ENCODE data around the gene GALNS. TPM values are rescaled to one million over a fixed set of nuclear protein-coding genes. Genes with fewer than 3 reads are reported as not detected.

Gene GALNS
- polyA plus RNA-seq, 1 donor from 2014 or later = 19.4 TPM

DNA sequence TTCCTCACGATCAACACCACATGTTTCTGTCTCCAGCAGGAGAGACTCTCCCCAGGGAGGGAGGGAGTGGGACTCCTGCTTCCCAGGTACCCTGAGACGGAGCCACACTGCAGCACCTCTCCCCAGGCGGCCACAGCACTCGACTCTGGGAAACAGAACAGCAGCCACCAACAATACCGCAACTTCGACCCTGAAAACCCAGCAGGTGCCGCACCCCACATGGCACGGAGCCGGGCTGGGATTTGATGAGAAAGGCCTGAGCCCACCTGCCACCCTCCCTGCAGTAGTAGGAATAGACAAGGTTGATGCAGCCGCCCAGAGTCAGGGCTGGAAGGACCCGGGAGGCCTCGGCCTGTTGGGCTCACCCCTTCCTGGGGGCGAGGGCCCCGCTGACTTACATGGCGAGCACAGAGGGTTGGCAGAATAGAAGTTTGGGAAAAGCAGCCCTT lies 14.4 kb downstream of the GALNS start:
- TF ChIP-seq SMC3 (conservative IDR thresholded peaks at IDR 0.05; ENCODE audit: poor library complexity) = no peak
- TF ChIP-seq TAF1 (IDR thresholded peaks at IDR 0.05; ENCODE audit: low read depth) = no peak
- TF ChIP-seq EZH2 (IDR thresholded peaks at IDR 0.05; ENCODE audit: borderline replicate concordance, insufficient read depth, low read length, poor library complexity, severe bottlenecking) = no peak
- TF ChIP-seq RAD21 (conservative IDR thresholded peaks at IDR 0.05) = no peak
- TF ChIP-seq, protein P1, sequence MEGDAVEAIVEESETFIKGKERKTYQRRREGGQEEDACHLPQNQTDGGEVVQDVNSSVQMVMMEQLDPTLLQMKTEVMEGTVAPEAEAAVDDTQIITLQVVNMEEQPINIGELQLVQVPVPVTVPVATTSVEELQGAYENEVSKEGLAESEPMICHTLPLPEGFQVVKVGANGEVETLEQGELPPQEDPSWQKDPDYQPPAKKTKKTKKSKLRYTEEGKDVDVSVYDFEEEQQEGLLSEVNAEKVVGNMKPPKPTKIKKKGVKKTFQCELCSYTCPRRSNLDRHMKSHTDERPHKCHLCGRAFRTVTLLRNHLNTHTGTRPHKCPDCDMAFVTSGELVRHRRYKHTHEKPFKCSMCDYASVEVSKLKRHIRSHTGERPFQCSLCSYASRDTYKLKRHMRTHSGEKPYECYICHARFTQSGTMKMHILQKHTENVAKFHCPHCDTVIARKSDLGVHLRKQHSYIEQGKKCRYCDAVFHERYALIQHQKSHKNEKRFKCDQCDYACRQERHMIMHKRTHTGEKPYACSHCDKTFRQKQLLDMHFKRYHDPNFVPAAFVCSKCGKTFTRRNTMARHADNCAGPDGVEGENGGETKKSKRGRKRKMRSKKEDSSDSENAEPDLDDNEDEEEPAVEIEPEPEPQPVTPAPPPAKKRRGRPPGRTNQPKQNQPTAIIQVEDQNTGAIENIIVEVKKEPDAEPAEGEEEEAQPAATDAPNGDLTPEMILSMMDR (IDR thresholded peaks at IDR 0.05; ENCODE audit: poor library complexity, severe bottlenecking) = no peak
- TF ChIP-seq POLR2AphosphoS5 (IDR thresholded peaks at IDR 0.05) = no peak
- TF ChIP-seq MXI1 (conservative IDR thresholded peaks at IDR 0.05; ENCODE audit: poor library complexity, severe bottlenecking) = no peak
- TF ChIP-seq, protein P2, sequence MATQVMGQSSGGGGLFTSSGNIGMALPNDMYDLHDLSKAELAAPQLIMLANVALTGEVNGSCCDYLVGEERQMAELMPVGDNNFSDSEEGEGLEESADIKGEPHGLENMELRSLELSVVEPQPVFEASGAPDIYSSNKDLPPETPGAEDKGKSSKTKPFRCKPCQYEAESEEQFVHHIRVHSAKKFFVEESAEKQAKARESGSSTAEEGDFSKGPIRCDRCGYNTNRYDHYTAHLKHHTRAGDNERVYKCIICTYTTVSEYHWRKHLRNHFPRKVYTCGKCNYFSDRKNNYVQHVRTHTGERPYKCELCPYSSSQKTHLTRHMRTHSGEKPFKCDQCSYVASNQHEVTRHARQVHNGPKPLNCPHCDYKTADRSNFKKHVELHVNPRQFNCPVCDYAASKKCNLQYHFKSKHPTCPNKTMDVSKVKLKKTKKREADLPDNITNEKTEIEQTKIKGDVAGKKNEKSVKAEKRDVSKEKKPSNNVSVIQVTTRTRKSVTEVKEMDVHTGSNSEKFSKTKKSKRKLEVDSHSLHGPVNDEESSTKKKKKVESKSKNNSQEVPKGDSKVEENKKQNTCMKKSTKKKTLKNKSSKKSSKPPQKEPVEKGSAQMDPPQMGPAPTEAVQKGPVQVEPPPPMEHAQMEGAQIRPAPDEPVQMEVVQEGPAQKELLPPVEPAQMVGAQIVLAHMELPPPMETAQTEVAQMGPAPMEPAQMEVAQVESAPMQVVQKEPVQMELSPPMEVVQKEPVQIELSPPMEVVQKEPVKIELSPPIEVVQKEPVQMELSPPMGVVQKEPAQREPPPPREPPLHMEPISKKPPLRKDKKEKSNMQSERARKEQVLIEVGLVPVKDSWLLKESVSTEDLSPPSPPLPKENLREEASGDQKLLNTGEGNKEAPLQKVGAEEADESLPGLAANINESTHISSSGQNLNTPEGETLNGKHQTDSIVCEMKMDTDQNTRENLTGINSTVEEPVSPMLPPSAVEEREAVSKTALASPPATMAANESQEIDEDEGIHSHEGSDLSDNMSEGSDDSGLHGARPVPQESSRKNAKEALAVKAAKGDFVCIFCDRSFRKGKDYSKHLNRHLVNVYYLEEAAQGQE (IDR thresholded peaks at IDR 0.05; ENCODE audit: borderline replicate concordance) = no peak
- TF ChIP-seq EP300 (conservative IDR thresholded peaks at IDR 0.05; ENCODE audit: poor library complexity, severe bottlenecking) = no peak
- Histone ChIP-seq H3K27me3 (ENCODE audit: insufficient read depth, low read depth, low read length) (no peaks in the 10 kb centered on the region), H4K20me1 (ENCODE audit: insufficient read depth) (no peaks in the 10 kb centered on the region), H3K4me2 (ENCODE audit: low read length) (no peak overlapping the region), H3K36me3 (ENCODE audit: insufficient read depth, low read length) (no peaks in the 10 kb centered on the region), H3K9me2 (ENCODE audit: insufficient read depth, low read length) (no peaks in the 10 kb centered on the region), H3K79me2 (replicated peaks; ENCODE audit: insufficient read depth, low read length) (no peaks in the 10 kb centered on the region), H2AFZ (ENCODE audit: low read depth, low read length) (no peak overlapping the region), H3K27ac (ENCODE audit: low read length) (no peak overlapping the region), H3K9ac (ENCODE audit: low read length) (no peak overlapping the region), H3K4me3 (ENCODE audit: low read length) (no peak overlapping the region), H3F3A (ENCODE audit: insufficient read depth, low read length, poor library complexity, severe bottlenecking) (no peaks in the 10 kb centered on the region), H3K9me3 (ENCODE audit: low read length) (no peaks in the 10 kb centered on the region)

DNA sequence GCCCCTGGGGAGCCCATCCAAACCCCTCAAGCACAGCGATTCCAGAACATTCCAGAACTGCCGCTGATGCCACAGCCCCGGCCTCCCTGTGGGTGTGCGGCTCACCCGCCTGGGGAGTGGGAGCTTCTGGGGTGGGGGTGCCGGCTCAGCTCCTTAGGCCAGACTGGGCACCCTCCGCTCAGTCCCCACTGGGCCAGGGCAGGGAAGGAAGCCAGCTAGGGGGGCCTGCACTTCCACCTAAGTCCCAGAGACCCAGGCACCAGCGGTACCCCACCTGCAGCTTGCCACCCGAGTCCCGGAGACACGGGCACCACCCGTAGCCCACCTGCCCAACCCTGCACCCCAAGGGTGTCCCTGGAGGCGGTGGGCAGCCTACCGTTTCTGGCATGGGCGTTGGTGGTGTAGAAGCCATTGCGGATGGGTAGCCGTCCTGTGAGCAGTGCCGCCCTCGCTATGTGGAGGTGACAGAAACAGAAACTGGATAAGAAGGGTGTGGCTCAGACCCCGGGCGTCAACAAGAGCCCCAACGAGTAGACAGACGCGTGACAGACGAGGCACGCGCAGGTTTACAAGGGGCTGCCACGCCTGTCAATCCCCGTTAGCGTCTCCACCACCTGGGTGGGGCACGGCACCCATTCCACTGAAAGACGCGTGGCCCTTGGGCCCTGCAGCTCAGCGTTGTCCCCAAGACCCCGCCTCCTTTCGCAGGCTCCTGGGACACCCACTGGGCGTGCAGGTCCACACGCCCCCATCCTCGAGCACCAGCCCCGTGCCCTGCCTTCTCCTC lies 15.0 kb downstream of the GALNS start:
- Histone ChIP-seq H3K4me2 (ENCODE audit: low read length) (no peak overlapping the region), H3K36me3 (ENCODE audit: insufficient read depth, low read length) (no peaks in the 10 kb centered on the region), H3K9me3 (ENCODE audit: low read length) (no peaks in the 10 kb centered on the region), H3K9ac (ENCODE audit: low read length) (no peak overlapping the region), H3K9me2 (ENCODE audit: insufficient read depth, low read length) (no peaks in the 10 kb centered on the region), H3K4me3 (ENCODE audit: low read length) (no peak overlapping the region), H4K20me1 (ENCODE audit: insufficient read depth) (no peaks in the 10 kb centered on the region), H3F3A (ENCODE audit: insufficient read depth, low read length, poor library complexity, severe bottlenecking) (no peaks in the 10 kb centered on the region), H3K79me2 (replicated peaks; ENCODE audit: insufficient read depth, low read length) (no peaks in the 10 kb centered on the region), H3K27me3 (ENCODE audit: insufficient read depth, low read depth, low read length) (no peaks in the 10 kb centered on the region), H2AFZ (ENCODE audit: low read depth, low read length) (no peak overlapping the region), H3K27ac (ENCODE audit: low read length) (no peak overlapping the region)
- no peak for TF ChIP-seq EZH2 (IDR thresholded peaks at IDR 0.05; ENCODE audit: borderline replicate concordance, insufficient read depth, low read length, poor library complexity, severe bottlenecking)
- TF ChIP-seq, protein P2 (IDR thresholded peaks at IDR 0.05; ENCODE audit: borderline replicate concordance) = no peak
- TF ChIP-seq MXI1 (conservative IDR thresholded peaks at IDR 0.05; ENCODE audit: poor library complexity, severe bottlenecking) = no peak
- TF ChIP-seq RAD21 (conservative IDR thresholded peaks at IDR 0.05) = no peak
- TF ChIP-seq SMC3 (conservative IDR thresholded peaks at IDR 0.05; ENCODE audit: poor library complexity) = no peak
- no peak for TF ChIP-seq EP300 (conservative IDR thresholded peaks at IDR 0.05; ENCODE audit: poor library complexity, severe bottlenecking)
